ENCODE measurements around the gene SREK1.
"Not testable (repeated sequence)": the region's sequence is repeated elsewhere in the genome, so short reads cannot be mapped to it uniquely, and the experiment has no call there.

The SREK1 gene

GRCh38 chr5:66222455-66222854, 78.4 kb downstream of the SREK1 start:
- DNase-seq (ENCODE audit: low read depth in 2 of 2, low spot score in 1 of 2), result no peak

- not testable (repeated sequence) for DNase-seq (ENCODE audit: low read depth in 2 of 2, low spot score in 1 of 2)
Observed at GRCh38 chr5:66222896-66223295, 78.8 kb downstream of the SREK1 start.

DNA sequence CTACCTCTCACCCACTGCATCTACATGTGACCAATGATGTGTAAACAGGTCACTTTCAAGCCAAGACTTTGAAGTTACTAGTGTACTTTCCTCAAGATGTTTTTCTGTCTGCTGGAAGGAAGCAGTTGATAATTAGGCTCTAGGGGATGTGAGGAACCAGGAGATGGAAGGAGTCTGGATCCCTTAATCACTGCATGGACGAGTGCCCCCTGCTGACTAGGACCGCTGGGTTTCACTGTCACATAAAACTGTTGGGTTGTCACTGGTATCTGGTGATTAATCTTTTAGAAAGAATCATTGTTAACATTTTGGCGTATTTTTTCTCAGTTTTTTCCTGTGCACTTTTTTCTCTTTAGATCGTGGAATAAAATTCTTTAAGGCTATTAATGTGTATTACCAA, 79.5 kb downstream of the SREK1 start:
- no peak for DNase-seq (ENCODE audit: low read depth in 2 of 2, low spot score in 1 of 2)

DNA sequence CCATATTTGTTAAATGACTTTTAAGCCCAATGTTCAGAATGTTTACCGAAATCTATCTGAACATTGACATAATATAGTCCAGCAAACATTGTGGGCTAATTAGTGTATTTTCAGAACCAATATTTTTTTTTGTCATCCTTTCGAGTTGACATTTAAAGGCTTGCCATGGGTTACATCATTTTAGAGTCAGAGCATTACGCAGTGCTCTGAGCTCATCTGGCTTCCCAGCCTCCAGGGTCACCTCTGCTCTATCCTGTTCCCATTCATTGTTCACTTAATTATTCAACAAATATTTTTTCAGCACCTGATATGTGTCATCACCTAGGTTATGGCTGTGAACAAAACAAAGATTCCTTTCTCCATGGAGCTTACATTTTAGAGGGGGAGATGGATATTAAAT, 80.2 kb downstream of the SREK1 start:
- DNase-seq (ENCODE audit: low read depth in 2 of 2, low spot score in 1 of 2), result no peak

DNA sequence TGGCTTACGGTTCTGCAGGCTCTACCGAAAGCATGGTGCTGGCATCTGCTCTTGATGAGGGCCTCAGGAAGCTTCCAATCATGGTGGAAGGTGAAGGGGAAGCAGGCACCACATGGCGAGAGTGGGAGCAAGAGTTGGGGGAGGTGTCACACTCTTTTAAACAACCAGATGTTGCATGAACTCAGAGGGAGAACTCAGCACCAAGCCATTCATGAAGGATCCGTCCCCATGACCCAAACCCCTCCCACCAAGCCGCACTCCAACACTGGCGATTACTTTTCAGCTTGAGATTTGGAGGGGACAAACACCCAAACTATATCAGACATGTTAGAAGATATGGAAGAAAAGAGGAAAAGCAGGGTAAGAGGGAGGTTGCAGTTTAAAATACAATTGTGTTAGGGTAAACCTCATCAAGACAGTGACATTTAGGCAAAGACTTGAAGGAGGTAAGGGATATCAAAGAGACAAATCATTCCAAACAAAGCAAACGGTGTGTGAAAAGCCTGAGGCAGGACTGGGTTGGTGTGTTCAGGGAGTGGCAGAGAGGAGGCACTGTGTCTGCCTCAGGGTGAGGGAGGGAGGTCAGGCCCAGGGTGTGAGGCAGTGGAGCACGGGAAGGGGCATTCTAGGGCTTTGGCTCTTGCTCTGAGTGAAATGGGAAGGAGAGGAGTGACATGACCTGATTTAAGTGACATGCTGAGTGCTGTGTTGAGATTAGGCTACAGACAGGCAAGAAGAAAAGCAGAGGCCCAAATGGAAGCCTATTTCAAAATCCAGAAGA, 80.9 kb downstream of the SREK1 start:
- no peak for DNase-seq (ENCODE audit: low read depth in 2 of 2, low spot score in 1 of 2)

DNA sequence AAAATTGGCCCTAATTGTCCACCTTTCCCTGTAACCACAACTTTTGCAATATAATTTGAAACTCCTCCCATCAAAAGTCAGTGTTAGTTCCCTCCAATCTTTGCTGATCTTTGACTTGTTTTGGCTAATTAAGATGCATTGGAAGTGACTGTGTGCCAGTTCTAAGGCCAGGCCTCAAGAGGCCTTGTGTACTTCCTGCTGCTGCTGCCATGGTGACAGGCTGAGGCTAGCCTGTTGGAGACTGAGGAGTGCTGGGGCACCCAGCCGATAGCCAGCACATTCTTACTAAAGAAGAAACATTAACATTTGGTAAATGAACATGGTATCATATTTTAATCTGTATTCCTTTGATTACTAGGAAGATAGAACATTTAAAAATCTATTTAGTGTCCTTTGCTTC, 86.5 kb downstream of the SREK1 start:
- DNase-seq (ENCODE audit: low read depth in 2 of 2, low spot score in 1 of 2), result no peak

- no peak for DNase-seq (ENCODE audit: low read depth in 2 of 2, low spot score in 1 of 2)
Observed at GRCh38 chr5:66231508-66231907, 87.4 kb downstream of the SREK1 start.

- DNase-seq (ENCODE audit: low read depth in 2 of 2, low spot score in 1 of 2), result no peak
Observed at GRCh38 chr5:66232275-66232674, 88.2 kb downstream of the SREK1 start.

DNA sequence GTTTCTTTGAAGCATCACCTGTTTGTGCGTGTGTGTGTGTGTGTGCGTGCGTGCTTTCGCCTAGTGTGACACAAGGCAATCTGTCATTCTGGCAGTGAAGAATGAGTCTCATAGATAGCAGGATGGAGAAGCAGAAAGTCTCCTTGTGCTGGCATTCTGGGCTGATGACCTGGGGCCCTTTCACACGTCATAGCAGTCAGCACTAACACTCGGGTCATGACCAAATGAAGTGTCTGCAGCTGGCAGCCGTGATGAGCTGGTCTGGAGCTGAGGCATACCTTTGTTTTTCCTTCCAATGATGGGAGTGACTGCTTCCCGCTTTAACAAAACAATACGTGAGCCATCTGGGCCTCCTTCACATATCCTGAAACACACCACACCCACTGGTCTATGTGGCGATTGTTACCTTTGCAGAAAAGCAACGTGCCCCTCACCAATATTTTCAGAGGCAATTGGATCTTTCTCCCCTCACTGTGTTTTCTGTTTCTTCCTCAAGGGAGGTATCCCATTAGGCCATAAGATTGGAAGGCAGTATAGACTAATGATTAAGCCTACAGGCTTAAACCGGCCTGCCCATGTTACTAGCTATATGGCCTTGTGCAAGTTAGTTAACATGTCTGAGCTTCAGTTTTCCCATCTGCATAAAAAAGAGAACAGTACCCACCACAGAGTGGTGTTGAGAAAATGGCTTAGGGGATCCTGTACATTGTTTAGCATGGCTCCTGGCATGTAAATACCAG, 88.8 kb downstream of the SREK1 start:
- no peak for DNase-seq (ENCODE audit: low read depth in 2 of 2, low spot score in 1 of 2)

All from stimulated activated CD8-positive, alpha-beta memory T cell treated with anti-CD3 and anti-CD28 coated beads, Interleukin-4, amount 100 ng/mL, for 4 hours (primary cell).